Peyer's patch (tissue), 4 donors: ENCODE measurements around the gene CNTNAP4.

Experiments used
- CTCF ChIP-seq, 6 experiments: fragments of 450-650 bp in 4 of 6; fragments of 200-600 bp in 2 of 6; sonication (generic) in 1 of 6; IDR thresholded peaks; one replicate each; pipeline ENCODE4 v1.5.1; 2017 to 2019; ENCODE audit warnings: antibody characterized with exemption in 6 of 6, mild to moderate bottlenecking in 3 of 6, moderate library complexity in 1 of 6
- POLR2A ChIP-seq, 2 donors: fragments of 450-650 bp; IDR thresholded peaks; one replicate each; pipeline ENCODE4 v1.5.1; 2017; ENCODE audit warnings: antibody characterized with exemption in 2 of 2, mild to moderate bottlenecking in 2 of 2, moderate library complexity in 2 of 2

GRCh38 chr16:76464955-76465620 is 187.9 kb downstream of the CNTNAP4 start:
- TF ChIP-seq CTCF (IDR thresholded peaks at IDR 0.05) (no peak), POLR2A (IDR thresholded peaks at IDR 0.05) (no peak)
